ENCODE measurements around the gene WNT6. TPM values are rescaled to one million over a fixed set of nuclear protein-coding genes. Genes with fewer than 3 reads are reported as not detected.

The WNT6 gene
- total RNA-seq, 1 experiment from 2014 or later: not detected

DNA sequence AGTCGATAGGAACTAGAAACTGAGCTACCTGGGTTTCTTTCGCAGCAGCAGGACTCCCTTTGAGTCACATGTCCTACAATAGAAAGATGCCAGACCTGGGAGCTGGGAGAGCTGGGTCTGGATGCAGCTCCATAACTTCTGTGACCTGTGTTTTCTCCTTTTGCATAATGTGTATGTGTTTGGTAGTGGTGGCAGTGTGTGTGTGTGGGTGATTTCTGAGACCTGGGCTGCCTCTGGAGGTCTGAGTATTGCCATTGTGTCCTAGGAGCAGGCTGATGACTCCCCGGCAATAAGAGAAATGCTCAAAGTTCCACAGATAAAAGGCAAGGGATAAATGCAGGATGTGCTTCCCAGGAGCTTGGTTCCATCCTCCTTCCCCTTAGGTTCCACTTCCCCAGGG lies 27.5 kb downstream of the WNT6 start:
- no peak for DNase-seq (ENCODE audit: unreplicated experiment)
- Mint-ChIP-seq H3K4me1 (ENCODE audit: insufficient read depth, unreplicated experiment) (peaks cover 18% of the 10 kb centered on the region), H3K27me3 (ENCODE audit: insufficient read depth, unreplicated experiment) (no peaks in the 10 kb centered on the region), H3K36me3 (ENCODE audit: insufficient read depth, unreplicated experiment) (no peaks in the 10 kb centered on the region), H3K4me3 (ENCODE audit: unreplicated experiment) (no peak overlapping the region), H3K9me3 (ENCODE audit: unreplicated experiment) (no peaks in the 10 kb centered on the region), H3K27ac (ENCODE audit: low read depth, unreplicated experiment) (no peak overlapping the region)
- no TSS peak for BruUV-seq (replicated peaks)
- ChIA-PET POLR2A (interaction anchor here (0.6 to 14.5 kb wide), 2 partner anchors 8 to 137 kb away, joined by 3 to 237 read pairs; no protein-coding TSS in a partner anchor), CTCF (interaction anchor here (0.5 to 23.6 kb wide), 5 partner anchors 6 to 342 kb away, joined by 3 to 839 read pairs (median 3); partner anchors contain the start of gene WNT10A)
- TF ChIP-seq, protein P1, sequence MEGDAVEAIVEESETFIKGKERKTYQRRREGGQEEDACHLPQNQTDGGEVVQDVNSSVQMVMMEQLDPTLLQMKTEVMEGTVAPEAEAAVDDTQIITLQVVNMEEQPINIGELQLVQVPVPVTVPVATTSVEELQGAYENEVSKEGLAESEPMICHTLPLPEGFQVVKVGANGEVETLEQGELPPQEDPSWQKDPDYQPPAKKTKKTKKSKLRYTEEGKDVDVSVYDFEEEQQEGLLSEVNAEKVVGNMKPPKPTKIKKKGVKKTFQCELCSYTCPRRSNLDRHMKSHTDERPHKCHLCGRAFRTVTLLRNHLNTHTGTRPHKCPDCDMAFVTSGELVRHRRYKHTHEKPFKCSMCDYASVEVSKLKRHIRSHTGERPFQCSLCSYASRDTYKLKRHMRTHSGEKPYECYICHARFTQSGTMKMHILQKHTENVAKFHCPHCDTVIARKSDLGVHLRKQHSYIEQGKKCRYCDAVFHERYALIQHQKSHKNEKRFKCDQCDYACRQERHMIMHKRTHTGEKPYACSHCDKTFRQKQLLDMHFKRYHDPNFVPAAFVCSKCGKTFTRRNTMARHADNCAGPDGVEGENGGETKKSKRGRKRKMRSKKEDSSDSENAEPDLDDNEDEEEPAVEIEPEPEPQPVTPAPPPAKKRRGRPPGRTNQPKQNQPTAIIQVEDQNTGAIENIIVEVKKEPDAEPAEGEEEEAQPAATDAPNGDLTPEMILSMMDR (IDR thresholded peaks at IDR 0.05; ENCODE audit: unreplicated experiment): no peak
- intact Hi-C loops (cut with micrococcal nuclease): no loop called here

DNA sequence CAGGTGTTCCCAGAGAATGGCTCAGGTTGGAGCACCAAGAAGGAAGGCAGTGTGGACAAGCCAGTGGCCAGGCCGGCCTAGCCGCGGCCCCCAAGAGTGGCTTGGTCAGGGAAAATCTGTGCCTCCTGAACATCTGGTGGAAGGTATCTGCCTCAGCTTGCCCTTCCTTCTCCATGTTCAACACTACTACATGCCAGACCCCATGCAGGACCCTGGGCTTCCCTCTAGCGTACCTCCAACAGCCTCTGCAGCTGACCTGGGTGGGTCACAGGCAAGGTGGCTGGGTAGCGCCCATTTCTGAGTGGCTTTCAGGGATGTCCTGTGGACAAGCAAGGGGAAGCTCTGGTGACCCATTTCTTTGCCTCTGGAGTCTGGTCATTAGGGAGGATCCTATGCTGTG lies 28.7 kb downstream of the WNT6 start:
- no peak overlapping the region for H3K27ac Mint-ChIP-seq (ENCODE audit: low read depth, unreplicated experiment)
- BruUV-seq (replicated peaks): no TSS peak
- TF ChIP-seq, protein P1 (IDR thresholded peaks at IDR 0.05; ENCODE audit: unreplicated experiment): no peak
- H3K4me1 Mint-ChIP-seq (ENCODE audit: insufficient read depth, unreplicated experiment): peaks cover 8% of the 10 kb centered on the region
- no peak for DNase-seq (ENCODE audit: unreplicated experiment)
- ChIA-PET CTCF (interaction anchor here (0.9 to 23.6 kb wide), 3 partner anchors 7 to 181 kb away, joined by 3 to 839 read pairs (median 839); partner anchors contain the start of gene WNT10A), POLR2A (interaction anchor here (14.5 kb wide), 1 partner anchor 7 kb away, joined by 237 read pairs; no protein-coding TSS in a partner anchor)
- intact Hi-C loops (cut with micrococcal nuclease): no loop called here
- H3K9me3 Mint-ChIP-seq (ENCODE audit: unreplicated experiment): no peaks in the 10 kb centered on the region
- H3K27me3 Mint-ChIP-seq (ENCODE audit: insufficient read depth, unreplicated experiment): no peaks in the 10 kb centered on the region
- H3K36me3 Mint-ChIP-seq (ENCODE audit: insufficient read depth, unreplicated experiment): no peaks in the 10 kb centered on the region
- no peak overlapping the region for H3K4me3 Mint-ChIP-seq (ENCODE audit: unreplicated experiment)

DNA sequence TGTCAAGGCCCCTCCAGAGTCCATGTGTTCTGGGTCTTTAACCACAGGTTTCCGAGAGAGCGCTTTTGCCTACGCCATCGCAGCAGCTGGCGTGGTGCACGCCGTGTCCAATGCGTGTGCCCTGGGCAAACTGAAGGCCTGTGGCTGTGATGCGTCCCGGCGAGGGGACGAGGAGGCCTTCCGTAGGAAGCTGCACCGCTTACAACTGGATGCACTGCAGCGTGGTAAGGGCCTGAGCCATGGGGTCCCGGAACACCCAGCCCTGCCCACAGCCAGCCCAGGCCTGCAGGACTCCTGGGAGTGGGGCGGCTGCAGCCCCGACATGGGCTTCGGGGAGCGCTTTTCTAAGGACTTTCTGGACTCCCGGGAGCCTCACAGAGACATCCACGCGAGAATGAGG lies 30.3 kb downstream of the WNT6 start:
- DNase-seq (ENCODE audit: unreplicated experiment): no peak
- Mint-ChIP-seq H3K9me3 (ENCODE audit: unreplicated experiment) (no peaks in the 10 kb centered on the region), H3K4me1 (ENCODE audit: insufficient read depth, unreplicated experiment) (peaks cover 17% of the 10 kb centered on the region), H3K27ac (ENCODE audit: low read depth, unreplicated experiment) (no peak overlapping the region), H3K36me3 (ENCODE audit: insufficient read depth, unreplicated experiment) (no peaks in the 10 kb centered on the region), H3K27me3 (ENCODE audit: insufficient read depth, unreplicated experiment) (no peaks in the 10 kb centered on the region), H3K4me3 (ENCODE audit: unreplicated experiment) (no peak overlapping the region)
- intact Hi-C loops (cut with micrococcal nuclease): no loop called here
- CTCF ChIA-PET: interaction anchor here (1.1 to 23.6 kb wide), 2 partner anchors 8 kb away, joined by 4 to 839 read pairs; partner anchors contain the start of gene WNT10A
- TF ChIP-seq, protein P1 (IDR thresholded peaks at IDR 0.05; ENCODE audit: unreplicated experiment): no peak
- no TSS peak for BruUV-seq (replicated peaks)
- POLR2A ChIA-PET: interaction anchor here (0.6 kb wide), 1 partner anchor 213 kb away, joined by 3 read pairs; no protein-coding TSS in a partner anchor

DNA sequence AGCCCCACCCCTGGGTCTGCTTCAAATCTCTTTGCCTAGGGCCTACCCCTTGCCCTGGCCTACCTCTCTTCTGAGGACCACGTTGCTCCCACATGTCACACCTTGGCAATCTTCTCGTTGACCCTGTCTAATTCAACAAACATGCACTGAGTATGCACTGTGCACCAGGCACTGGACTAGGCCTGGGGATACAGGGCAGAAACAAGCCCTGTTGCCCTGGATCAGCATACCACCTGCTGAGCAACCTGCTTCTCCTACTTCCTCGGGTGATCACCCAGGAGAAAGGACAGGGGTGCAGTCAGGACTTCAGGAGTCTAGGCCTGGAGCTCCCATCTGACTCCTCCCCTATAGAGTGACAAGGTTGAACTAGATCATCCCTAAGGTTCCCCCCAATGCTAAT lies 30.8 kb downstream of the WNT6 start:
- intact Hi-C loops (cut with micrococcal nuclease): no loop called here
- Mint-ChIP-seq H3K4me3 (ENCODE audit: unreplicated experiment) (no peak overlapping the region), H3K36me3 (ENCODE audit: insufficient read depth, unreplicated experiment) (no peaks in the 10 kb centered on the region), H3K27ac (ENCODE audit: low read depth, unreplicated experiment) (no peak overlapping the region), H3K4me1 (ENCODE audit: insufficient read depth, unreplicated experiment) (peaks cover 21% of the 10 kb centered on the region), H3K27me3 (ENCODE audit: insufficient read depth, unreplicated experiment) (no peaks in the 10 kb centered on the region), H3K9me3 (ENCODE audit: unreplicated experiment) (no peaks in the 10 kb centered on the region)
- BruUV-seq (replicated peaks): no TSS peak
- TF ChIP-seq, protein P1 (IDR thresholded peaks at IDR 0.05; ENCODE audit: unreplicated experiment): no peak
- POLR2A ChIA-PET: interaction anchor here (0.6 to 9.7 kb wide), 2 partner anchors 9 to 213 kb away, joined by 3 to 237 read pairs; partner anchors contain the start of gene WNT10A
- CTCF ChIA-PET: interaction anchor here (1.1 to 23.6 kb wide), 2 partner anchors 8 to 9 kb away, joined by 4 to 839 read pairs; partner anchors contain the start of gene WNT10A
- DNase-seq (ENCODE audit: unreplicated experiment): no peak
